Measurements from ENCODE around the gene NDUFAF7.

- TF ChIP-seq CTCF (IDR thresholded peaks at IDR 0.05) (no peak), POLR2A (IDR thresholded peaks at IDR 0.05) (no peak), POLR2AphosphoS5 (IDR thresholded peaks at IDR 0.05) (no peak)
Measured at GRCh38 chr2:37267685-37268084, 36.2 kb downstream of the NDUFAF7 start.
